HEK293 (cell line): ENCODE results near the gene CLEC16A.

Experiments used
- CTCF ChIA-PET: fragments of 350-600 bp; formaldehyde crosslinking; extraction: SDS; loops from one replicate; lab custom pipeline; 2021; ENCODE audit warnings: antibody characterized with exemption; lab: Yijun Ruan, JAX
- POLR2A ChIA-PET: fragments of 300-600 bp; formaldehyde crosslinking; extraction: SDS; loops from one replicate; lab custom pipeline; 2020; ENCODE audit warnings: antibody characterized with exemption, inconsistent platforms; lab: Yijun Ruan, JAX
- H3K27ac ChIP-seq: fragments of 200-500 bp; sonication (Bioruptor generic); 2 replicates; pipeline ENCODE4 v1.5.1; 2014; ENCODE audit warnings: low read depth, low read length, control low read depth, inconsistent platforms; ENCODE audit errors: extremely low read depth
- H3K36me3 ChIP-seq, 2 experiments: fragments of 200-500 bp in 1 of 2; sonication (Bioruptor generic) in 1 of 2; 1 replicate in 1 of 2; 2 replicates in 1 of 2; pipeline ENCODE4 v1.5.1; 2014 to 2017; ENCODE audit warnings: inconsistent platforms in 2 of 2, low read length in 2 of 2; ENCODE audit not compliant: control insufficient read depth in 2 of 2, insufficient read depth in 1 of 2
- H3K4me1 ChIP-seq: fragments of 200-500 bp; sonication (Bioruptor generic); 2 replicates; pipeline ENCODE4 v1.5.1; 2014; ENCODE audit warnings: mild to moderate bottlenecking, low read length, inconsistent platforms; ENCODE audit not compliant: control insufficient read depth, insufficient read depth
- H3K4me3 ChIP-seq: 2 replicates; pipeline ENCODE4 v1.5.1; 2011; ENCODE audit warnings: low read depth, mild to moderate bottlenecking, control low read depth, low read length, moderate library complexity
- H3K9me3 ChIP-seq: fragments of 200-500 bp; sonication (Bioruptor generic); 2 replicates; pipeline ENCODE4 v1.5.1; 2014; ENCODE audit warnings: low read depth, low read length, inconsistent platforms; ENCODE audit not compliant: control insufficient read depth, insufficient read depth
- ATF2 ChIP-seq: fragments of 450-650 bp; formaldehyde crosslinking; IDR thresholded peaks from 2 replicates; pipeline ENCODE4 v1.5.1; 2016; ENCODE audit warnings: missing biosample characterization, missing genetic modification characterization, low read depth
- FEZF1 ChIP-seq: fragments of 450-650 bp; formaldehyde crosslinking; IDR thresholded peaks from 2 replicates; pipeline ENCODE4 v1.5.1; 2016; ENCODE audit warnings: missing biosample characterization, missing genetic modification characterization
- KLF1 ChIP-seq: fragments of 450-650 bp; formaldehyde crosslinking; IDR thresholded peaks from 2 replicates; pipeline ENCODE4 v1.5.1; 2016; ENCODE audit warnings: missing biosample characterization, missing genetic modification characterization
- PRDM6 ChIP-seq: fragments of 450-650 bp; formaldehyde crosslinking; IDR thresholded peaks from 2 replicates; pipeline ENCODE4 v1.5.1; 2017; ENCODE audit warnings: missing biosample characterization, missing genetic modification characterization
- ZBTB10 ChIP-seq: fragments of 450-650 bp; formaldehyde crosslinking; IDR thresholded peaks from 2 replicates; pipeline ENCODE4 v1.5.1; 2016; ENCODE audit warnings: missing biosample characterization, missing genetic modification characterization
- ZBTB44 ChIP-seq: fragments of 450-650 bp; IDR thresholded peaks from 2 replicates; pipeline ENCODE4 v1.5.1; 2018; ENCODE audit warnings: missing biosample characterization, mild to moderate bottlenecking, missing genetic modification characterization
- ZBTB8A ChIP-seq: fragments of 450-650 bp; formaldehyde crosslinking; IDR thresholded peaks from 2 replicates; pipeline ENCODE4 v1.5.1; 2016; ENCODE audit warnings: missing biosample characterization, missing genetic modification characterization
- ZFP41 ChIP-seq: fragments of 450-650 bp; formaldehyde crosslinking; IDR thresholded peaks from 2 replicates; pipeline ENCODE4 v1.5.1; 2016; ENCODE audit warnings: missing biosample characterization, missing genetic modification characterization, borderline replicate concordance
- ZNF121 ChIP-seq: fragments of 450-650 bp; formaldehyde crosslinking; IDR thresholded peaks from 2 replicates; pipeline ENCODE4 v1.5.1; 2016; ENCODE audit warnings: missing biosample characterization, missing genetic modification characterization
- ZNF248 ChIP-seq: fragments of 450-650 bp; formaldehyde crosslinking; IDR thresholded peaks from 2 replicates; pipeline ENCODE4 v1.5.1; 2017; ENCODE audit warnings: missing biosample characterization, missing genetic modification characterization
- ZNF274 ChIP-seq, 2 experiments: fragments of 200-500 bp in 1 of 2; fragments of 450-650 bp in 1 of 2; sonication (Bioruptor generic) in 1 of 2; formaldehyde crosslinking in 1 of 2; IDR thresholded peaks; 2 replicates each; pipeline versions ENCODE4 v1.5.1 to v1.6.1; 2014 to 2016; ENCODE audit warnings: borderline replicate concordance in 1 of 2, inconsistent platforms in 1 of 2, low read length in 1 of 2, missing biosample characterization in 1 of 2, missing genetic modification characterization in 1 of 2
- ZNF324 ChIP-seq: fragments of 450-650 bp; formaldehyde crosslinking; IDR thresholded peaks from 2 replicates; pipeline ENCODE4 v1.5.1; 2016; ENCODE audit warnings: missing biosample characterization, missing genetic modification characterization
- ZNF335 ChIP-seq: fragments of 450-650 bp; formaldehyde crosslinking; conservative IDR thresholded peaks from 2 replicates; pipeline ENCODE4 v1.5.1; 2016; ENCODE audit warnings: missing biosample characterization, missing genetic modification characterization
- ZNF394 ChIP-seq: fragments of 450-650 bp; formaldehyde crosslinking; IDR thresholded peaks from 2 replicates; pipeline ENCODE4 v1.5.1; 2016; ENCODE audit warnings: missing biosample characterization, missing genetic modification characterization, mild to moderate bottlenecking, moderate library complexity, borderline replicate concordance
- ZNF555 ChIP-seq: fragments of 450-650 bp; formaldehyde crosslinking; conservative IDR thresholded peaks from 2 replicates; pipeline ENCODE4 v1.5.1; 2017; ENCODE audit warnings: missing biosample characterization, mild to moderate bottlenecking, missing genetic modification characterization, inconsistent platforms
- ZNF658 ChIP-seq: fragments of 450-650 bp; formaldehyde crosslinking; IDR thresholded peaks from 2 replicates; pipeline ENCODE4; 2016; ENCODE audit warnings: missing biosample characterization, missing genetic modification characterization
- ZNF776 ChIP-seq: fragments of 450-650 bp; formaldehyde crosslinking; IDR thresholded peaks from 2 replicates; pipeline ENCODE4 v1.5.0; 2017; ENCODE audit warnings: missing biosample characterization, missing genetic modification characterization, borderline replicate concordance
- ZNF785 ChIP-seq: fragments of 450-650 bp; formaldehyde crosslinking; IDR thresholded peaks from 2 replicates; pipeline ENCODE4 v1.5.1; 2016; ENCODE audit warnings: missing biosample characterization, missing genetic modification characterization

CLEC16A gene

GRCh38 chr16:11212798-11213196 is 268.4 kb downstream of the CLEC16A start (continued):
- TF ChIP-seq ZBTB44 (tag by site-specific recombination) (no peak), ZNF324 (tag by site-specific recombination) (no peak)

GRCh38 chr16:11213373-11213772 is 269.0 kb downstream of the CLEC16A start:
- no peaks in the 10 kb centered on the region for H3K36me3 ChIP-seq
- no peak overlapping the region for H3K27ac ChIP-seq
- H3K4me1 ChIP-seq, result no peaks in the 10 kb centered on the region
- no peak overlapping the region for H3K4me3 ChIP-seq
- no peaks in the 10 kb centered on the region for H3K9me3 ChIP-seq
- POLR2A ChIA-PET, result interaction anchor here (1.2 kb wide), 1 partner anchor 43 kb away, joined by 4 read pairs; the partner anchor contains the start of gene SOCS1
- TF ChIP-seq ZBTB8A, result no peak
- no peak for TF ChIP-seq PRDM6 (tag by site-specific recombination)
- no peak for TF ChIP-seq FEZF1 (tag by site-specific recombination)
- TF ChIP-seq ZFP41, result no peak
- TF ChIP-seq ZNF335 (tag by site-specific recombination), result no peak
- no peak for TF ChIP-seq ZNF555 (tag by site-specific recombination)
- no peak for TF ChIP-seq ZNF121 (tag by site-specific recombination)
- TF ChIP-seq ZNF776 (tag by site-specific recombination), result no peak
- TF ChIP-seq ATF2 (tag by site-specific recombination), result no peak
- no peak for TF ChIP-seq ZBTB10 (tag by site-specific recombination)
- no peak for TF ChIP-seq ZNF248
- TF ChIP-seq ZNF274 (IDR thresholded peaks at IDR 0.05; ENCODE audit: low read length), result no peak
- no peak for TF ChIP-seq ZNF274 (tag by site-specific recombination; IDR thresholded peaks at IDR 0.05; ENCODE audit: borderline replicate concordance)
- TF ChIP-seq ZBTB44 (tag by site-specific recombination), result no peak
- no peak for TF ChIP-seq ZNF658
- no peak for TF ChIP-seq ZNF785 (tag by site-specific recombination)
- TF ChIP-seq KLF1 (tag by site-specific recombination), result no peak
- no peak for TF ChIP-seq ZNF394 (tag by site-specific recombination)
- TF ChIP-seq, all 188 proteins: peak for 0
- CTCF ChIA-PET, result interaction anchor here (0.6 kb wide), 1 partner anchor 699 kb away, joined by 5 read pairs; no protein-coding TSS in a partner anchor
